ENCODE data around the gene DSC1. TPM values are rescaled to one million over a fixed set of nuclear protein-coding genes. Genes with fewer than 3 reads are reported as not detected.

The DSC1 gene
- total and polyA plus RNA-seq, 2 of the 8 experiments (the other 6 are each of a cell fraction or from before 2014, with no cell fraction given): 0.02 TPM; not detected in 1

DNA sequence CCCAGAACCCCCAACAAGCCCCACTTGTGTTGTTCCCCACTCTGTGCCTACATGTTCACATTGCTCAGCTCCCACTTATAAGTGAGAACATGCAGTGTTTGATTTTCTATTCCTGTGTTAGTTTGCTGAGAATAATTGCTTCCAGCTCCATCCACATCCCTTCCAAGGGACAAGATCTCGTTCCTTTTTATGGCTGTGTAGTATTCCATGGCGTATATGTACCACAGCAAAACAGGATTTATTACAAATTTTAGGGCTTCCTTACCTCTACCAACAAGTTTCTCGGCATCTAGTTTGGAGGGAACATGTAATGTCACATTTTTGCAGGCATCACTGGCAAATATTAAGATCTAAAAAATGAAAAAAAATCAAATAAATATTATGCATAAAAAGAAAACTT lies 69.4 kb downstream of the DSC1 start:
- Histone ChIP-seq H3K4me3 (ENCODE audit: extremely low read depth in 1 of 4, insufficient read depth in 2 of 4, low read depth in 3 of 4, low read length in 4 of 4) (no peak overlapping the region), H3K14ac (ENCODE audit: insufficient read length) (no peak overlapping the region), H3K4me1 (replicated peaks in 1 of 4; ENCODE audit: control insufficient read depth in 3 of 4, insufficient read depth in 4 of 4, low read length in 3 of 4) (peaks cover 0 to 4% (median 0%) of the 10 kb centered on the region in 4 experiments; a peak in 2 of 7 replicates), H2BK20ac (ENCODE audit: low read length) (no peak overlapping the region), H2AFZ (ENCODE audit: low read length) (no peak overlapping the region), H3K23ac (ENCODE audit: insufficient read length) (no peak overlapping the region), H2BK15ac (ENCODE audit: low read length) (no peak overlapping the region), H2BK5ac (ENCODE audit: low read depth, low read length) (no peak overlapping the region), H3K79me2 (ENCODE audit: control insufficient read depth in 1 of 2, insufficient read depth in 2 of 2, low read length in 2 of 2) (peaks cover 0 to 47% of the 10 kb centered on the region in 2 experiments; a peak in 2 of 4 replicates), H3K23me2 (ENCODE audit: low read depth, low read length) (no peaks in the 10 kb centered on the region), H2BK12ac (ENCODE audit: low read depth, low read length) (no peak overlapping the region), H3K27ac (ENCODE audit: low read depth, low read length) (no peak overlapping the region), H3K9me3 (ENCODE audit: insufficient read depth in 2 of 2, low read depth in 1 of 2, low read length in 1 of 2) (no peaks in the 10 kb centered on the region), H4K20me1 (replicated peaks in 1 of 2; ENCODE audit: control insufficient read depth in 1 of 2, insufficient read depth in 2 of 2, low read length in 2 of 2) (peaks cover 0 to 7% of the 10 kb centered on the region in 2 experiments), H3K36me3 (ENCODE audit: control insufficient read depth in 2 of 4, insufficient read depth in 4 of 4, low read length in 3 of 4) (peaks cover 2 to 38% (median 20%) of the 10 kb centered on the region in 4 experiments; a peak in 6 of 8 replicates), H2AK5ac (ENCODE audit: low read depth, low read length) (no peak overlapping the region), H3K56ac (replicated peaks; ENCODE audit: insufficient read length, low read depth, low read length) (no peak overlapping the region), H3K18ac (ENCODE audit: extremely low read depth, low read length) (no peak overlapping the region), H4K91ac (replicated peaks; ENCODE audit: insufficient read length, low read length) (no peak overlapping the region), H3K4me2 (ENCODE audit: insufficient read depth in 1 of 2, low read depth in 2 of 2, low read length in 2 of 2) (no peak overlapping the region), H3K9ac (replicated peaks in 1 of 4; ENCODE audit: extremely low read depth in 1 of 4, low read depth in 3 of 4, low read length in 3 of 4) (no peak overlapping the region), H4K5ac (ENCODE audit: insufficient read length, low read depth, low read length) (no peak overlapping the region), H3K79me1 (ENCODE audit: low read depth, low read length) (no peaks in the 10 kb centered on the region), H3K27me3 (replicated peaks in 1 of 4; ENCODE audit: control insufficient read depth in 3 of 4, extremely low read depth in 1 of 4, insufficient read depth in 3 of 4, low read length in 3 of 4) (no peaks in the 10 kb centered on the region), H3K4ac (replicated peaks; ENCODE audit: insufficient read length, low read depth, low read length) (no peak overlapping the region), H2BK120ac (replicated peaks; ENCODE audit: low read depth, low read length) (no peak overlapping the region), H4K8ac (ENCODE audit: extremely low read depth, insufficient read depth, low read length) (no peak overlapping the region)
- FAIRE-seq: no peak
- 92% methylated on average over 3 of the region's 3 CpGs; no CpG with 5 or more reads in 1 of the 2 experiments for WGBS, 2 experiments (ENCODE audit: extremely low coverage in 1 of 2, insufficient coverage in 1 of 2, insufficient read length in 1 of 2, insufficient replicate concordance in 2 of 2, low coverage in 1 of 2, low lambda C conversion rate in 2 of 2, missing lambda C conversion rate in 1 of 2)
- CTCF ChIA-PET (ENCODE audit: partially characterized antibody): no interaction called here
- DNase-seq (ENCODE audit: low read depth in 1 of 2, low spot score in 2 of 2): no peak
- POLR2A ChIA-PET (ENCODE audit: partially characterized antibody): no interaction called here
- TF ChIP-seq SIN3A (conservative IDR thresholded peaks at IDR 0.05 in 1 of 2, IDR thresholded peaks at IDR 0.05 in 1 of 2; ENCODE audit: low read depth in 1 of 2, low read length in 2 of 2): no peak
- peak; percentile 68 for TF ChIP-seq KDM1A (IDR thresholded peaks at IDR 0.05; ENCODE audit: borderline replicate concordance, low read length)
